Measurements from ENCODE around the gene TNFSF10. TPM values are rescaled to one million over a fixed set of nuclear protein-coding genes. Genes with fewer than 3 reads are reported as not detected.
"Not testable (repeated sequence)": the region's sequence is repeated elsewhere in the genome, so short reads cannot be mapped to it uniquely, and the experiment has no call there.

TNFSF10 gene
- total and polyA plus RNA-seq, 2 of the 4 experiments (the other 2 are of a cell fraction), result 0.63 to 1.3 TPM

DNA sequence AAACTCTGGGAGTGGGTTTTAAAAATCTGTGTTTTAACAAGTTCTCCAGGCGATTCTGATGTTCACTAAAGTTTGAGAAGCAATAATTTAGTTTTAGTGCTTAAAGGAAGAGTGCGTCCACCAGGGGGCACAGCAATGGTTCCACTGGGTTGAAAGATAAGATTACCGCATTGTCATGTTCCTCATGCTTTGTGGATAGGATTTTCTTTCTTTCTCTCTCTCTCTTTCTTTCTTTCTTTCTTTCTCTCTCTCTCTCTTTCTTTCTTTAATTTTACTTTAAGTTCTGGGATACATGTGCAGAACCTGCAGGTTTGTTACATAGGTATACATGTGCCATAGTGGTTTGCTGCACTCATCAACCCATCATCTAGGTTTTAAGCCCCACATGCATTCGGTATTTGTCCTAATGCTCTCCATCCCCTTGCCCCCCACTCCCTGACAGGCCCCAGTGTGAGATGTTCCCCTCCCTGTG lies 33.0 kb downstream of the TNFSF10 start:
- H3K9ac ChIP-seq (ENCODE audit: low read depth, low read length); H3K56ac ChIP-seq (ENCODE audit: extremely low read depth, insufficient read depth, low read length); H4K20me1 ChIP-seq (ENCODE audit: insufficient read depth, low read length); H4K8ac ChIP-seq (ENCODE audit: low read depth in 2 of 2, low read length in 2 of 2); H3K27me3 ChIP-seq (ENCODE audit: control insufficient read depth, insufficient read depth, low read length); H3K4me3 ChIP-seq (ENCODE audit: insufficient read depth, low read depth, low read length); H3K9me1 ChIP-seq (ENCODE audit: insufficient read depth, low read length); H3K14ac ChIP-seq (replicated peaks; ENCODE audit: low read depth, low read length); CTCF ChIA-PET; H3K18ac ChIP-seq (ENCODE audit: low read depth, low read length); H4K91ac ChIP-seq (ENCODE audit: insufficient read depth, low read depth, low read length); H2BK20ac ChIP-seq (ENCODE audit: low read depth, low read length); in situ Hi-C loops (cut with MboI; ENCODE audit: low sequenced_read_pairs); H3K4me2 ChIP-seq (ENCODE audit: low read depth, low read length); H3K9me3 ChIP-seq (ENCODE audit: control insufficient read depth, insufficient read depth, low read length); dilution Hi-C loops (cut with HindIII; ENCODE audit: low sequenced_read_pairs, unreplicated experiment); H3K4ac ChIP-seq (ENCODE audit: low read depth, low read length); H2AFZ ChIP-seq (replicated peaks; ENCODE audit: low read length, poor library complexity); H2BK15ac ChIP-seq (ENCODE audit: low read depth, low read length); H3K79me1 ChIP-seq (ENCODE audit: low read depth in 1 of 2, low read length in 2 of 2); BruUV-seq (replicated peaks); H2AK5ac ChIP-seq (ENCODE audit: low read depth, low read length); H4K5ac ChIP-seq (ENCODE audit: low read depth, low read length); H3K27ac ChIP-seq (ENCODE audit: insufficient read depth, low read length); H3K4me1 ChIP-seq (ENCODE audit: control insufficient read depth, insufficient read depth, low read length); POLR2A ChIA-PET (ENCODE audit: unreplicated experiment); H2AK9ac ChIP-seq (replicated peaks; ENCODE audit: low read depth, low read length, poor library complexity); H3K23ac ChIP-seq (ENCODE audit: low read depth, low read length); H2BK120ac ChIP-seq (ENCODE audit: low read depth, low read length); H2BK5ac ChIP-seq (ENCODE audit: low read depth, low read length, poor library complexity, severe bottlenecking); H3K36me3 ChIP-seq (ENCODE audit: control insufficient read depth, insufficient read depth, low read length): not testable (repeated sequence)
- DNase-seq (peak; percentile 78), ATAC-seq (ENCODE audit: low read depth) (peak; percentile 70)
- TF ChIP-seq SMC3 (IDR thresholded peaks at IDR 0.05; ENCODE audit: low read depth, low read length), result peak; percentile 98
- peak; percentile 82 for TF ChIP-seq RAD21 (IDR thresholded peaks at IDR 0.05; ENCODE audit: low read length)
- TF ChIP-seq, protein P1, sequence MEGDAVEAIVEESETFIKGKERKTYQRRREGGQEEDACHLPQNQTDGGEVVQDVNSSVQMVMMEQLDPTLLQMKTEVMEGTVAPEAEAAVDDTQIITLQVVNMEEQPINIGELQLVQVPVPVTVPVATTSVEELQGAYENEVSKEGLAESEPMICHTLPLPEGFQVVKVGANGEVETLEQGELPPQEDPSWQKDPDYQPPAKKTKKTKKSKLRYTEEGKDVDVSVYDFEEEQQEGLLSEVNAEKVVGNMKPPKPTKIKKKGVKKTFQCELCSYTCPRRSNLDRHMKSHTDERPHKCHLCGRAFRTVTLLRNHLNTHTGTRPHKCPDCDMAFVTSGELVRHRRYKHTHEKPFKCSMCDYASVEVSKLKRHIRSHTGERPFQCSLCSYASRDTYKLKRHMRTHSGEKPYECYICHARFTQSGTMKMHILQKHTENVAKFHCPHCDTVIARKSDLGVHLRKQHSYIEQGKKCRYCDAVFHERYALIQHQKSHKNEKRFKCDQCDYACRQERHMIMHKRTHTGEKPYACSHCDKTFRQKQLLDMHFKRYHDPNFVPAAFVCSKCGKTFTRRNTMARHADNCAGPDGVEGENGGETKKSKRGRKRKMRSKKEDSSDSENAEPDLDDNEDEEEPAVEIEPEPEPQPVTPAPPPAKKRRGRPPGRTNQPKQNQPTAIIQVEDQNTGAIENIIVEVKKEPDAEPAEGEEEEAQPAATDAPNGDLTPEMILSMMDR (conservative IDR thresholded peaks at IDR 0.05; ENCODE audit: low read depth, low read length), result peak; percentile 84
- TF ChIP-seq NFE2L2 (IDR thresholded peaks at IDR 0.05; ENCODE audit: low read depth, low read length), result peak; percentile 28; the same call in 1 of the 2 replicates
- 0 out of 2 replicates have a peak, but pooled peaks have one; percentile 11 for TF ChIP-seq MAZ (IDR thresholded peaks at IDR 0.05; ENCODE audit: borderline replicate concordance, low read depth, low read length)
- no CpG with 5 or more reads among the region's 4 CpGs for WGBS, 2 experiments (ENCODE audit: extremely low coverage in 2 of 2, insufficient read length in 1 of 2)
- intact Hi-C loops (cut with micrococcal nuclease), result loop anchor here (1.0 kb wide), 4 partner anchors 73 to 177 kb away; no protein-coding TSS in a partner anchor
